Naive thymus-derived CD4-positive, alpha-beta T cell (primary cell): ENCODE results near the gene BCAS3. TPM values are rescaled to one million over a fixed set of nuclear protein-coding genes. Genes with fewer than 3 reads are reported as not detected.

Experiments
- ATAC-seq: fragments of 150-1000 bp; cut with Tn5 transposase; 2 replicates; pipeline ENCODE4 v1.10.0; 2021; ENCODE audit warnings: mild to moderate bottlenecking, moderate library complexity
- CTCF ChIA-PET: fragments of 350-600 bp; sonication (Branson Sonifier 250); formaldehyde crosslinking; loops from one replicate; lab custom pipeline; 2021; ENCODE audit warnings: antibody characterized with exemption; lab: Charles Lee
- POLR2A ChIA-PET: fragments of 350-600 bp; sonication (Branson Sonifier 250); formaldehyde crosslinking; loops from one replicate; lab custom pipeline; 2021; ENCODE audit warnings: antibody characterized with exemption, inconsistent platforms; lab: Charles Lee
- DNase-seq, 9 donors: peaks; one replicate each; pipeline versions ENCODE4 v3.0.0 to v3.0.0-alpha.2; 2020 to 2022; ENCODE audit warnings: mixed read lengths in 1 of 9
- H3K27ac ChIP-seq: one replicate; pipeline ENCODE4 v1.7.0; 2013; ENCODE audit warnings: mild to moderate bottlenecking, low read depth, low read length, moderate library complexity
- H3K27me3 ChIP-seq, 2 donors: one replicate each; pipeline ENCODE4 v1.7.0; 2013; ENCODE audit warnings: low read length in 2 of 2, mild to moderate bottlenecking in 2 of 2, moderate library complexity in 2 of 2; ENCODE audit not compliant: control insufficient read depth in 2 of 2, insufficient read depth in 2 of 2
- H3K36me3 ChIP-seq, 3 experiments: 1 replicate in 2 of 3; 2 replicates in 1 of 3; pipeline ENCODE4 v1.7.0; 2013; ENCODE audit warnings: low read length in 3 of 3, mild to moderate bottlenecking in 3 of 3, moderate library complexity in 1 of 3; ENCODE audit not compliant: insufficient read depth in 3 of 3, control insufficient read depth in 2 of 3
- H3K4me1 ChIP-seq, 2 donors: one replicate each; pipeline ENCODE4 v1.7.0; 2013; ENCODE audit warnings: low read length in 2 of 2, mild to moderate bottlenecking in 2 of 2, moderate library complexity in 1 of 2; ENCODE audit not compliant: control insufficient read depth in 2 of 2, insufficient read depth in 2 of 2
- H3K4me3 ChIP-seq: 2 replicates; pipeline ENCODE4 v1.7.0; 2013; ENCODE audit warnings: mild to moderate bottlenecking, low read length
- H3K9me3 ChIP-seq, 3 experiments: 1 replicate in 2 of 3; 2 replicates in 1 of 3; pipeline ENCODE4 v1.7.0; 2013; ENCODE audit warnings: low read length in 3 of 3; ENCODE audit not compliant: control insufficient read depth in 2 of 3
- H3K27ac Mint-ChIP-seq, 9 donors: one replicate each; pipeline ENCODE4 v1.8.0; 2020 to 2022; ENCODE audit warnings: mixed read lengths in 9 of 9, mild to moderate bottlenecking in 8 of 9, moderate library complexity in 5 of 9, inconsistent platforms in 2 of 9
- H3K27me3 Mint-ChIP-seq, 5 donors: one replicate each; pipeline ENCODE4 v1.8.0; 2021 to 2022; ENCODE audit warnings: mixed read lengths in 5 of 5, mild to moderate bottlenecking in 1 of 5
- H3K36me3 Mint-ChIP-seq, 5 donors: one replicate each; pipeline ENCODE4 v1.8.0; 2020 to 2022; ENCODE audit warnings: mixed read lengths in 5 of 5, mild to moderate bottlenecking in 3 of 5, inconsistent platforms in 1 of 5
- H3K4me1 Mint-ChIP-seq, 7 donors: one replicate each; pipeline ENCODE4 v1.8.0; 2020 to 2022; ENCODE audit warnings: mixed read lengths in 7 of 7, mild to moderate bottlenecking in 3 of 7, inconsistent platforms in 1 of 7
- H3K4me3 Mint-ChIP-seq, 10 donors: one replicate each; pipeline ENCODE4 v1.8.0; 2020 to 2022; ENCODE audit warnings: mild to moderate bottlenecking in 10 of 10, mixed read lengths in 10 of 10, moderate library complexity in 6 of 10, inconsistent platforms in 2 of 10
- H3K9me3 Mint-ChIP-seq, 11 donors: one replicate each; pipeline ENCODE4 v1.8.0; 2020 to 2022; ENCODE audit warnings: mixed read lengths in 11 of 11, mild to moderate bottlenecking in 4 of 11, inconsistent platforms in 1 of 11, moderate library complexity in 1 of 11
- intact Hi-C, 2 donors: fragments of 100-400 bp; cut with micrococcal nuclease; formaldehyde crosslinking; loops; one replicate each; pipeline ENCODE4 v1.15.1; 2023
- polyA plus RNA-seq, 2 donors: library from polyadenylated mRNA; unstranded; fragments of 300-500 nt; fragmentation: Illumina TruSeq; gene quantifications; one replicate each; pipeline ENCODE4 v1.2.3, GENCODE V29; 2021
- total RNA-seq, 6 experiments: library from RNA in 5 of 6; stranded (reverse) in 5 of 6; gene quantifications; 1 replicate in 5 of 6; 2 replicates in 1 of 6; pipeline ENCODE4 v1.2.3 and lab custom pipeline; 2021 to 2026

Gene BCAS3
- total and polyA plus RNA-seq, 7 experiments from 2014 or later = 18.4 to 57.8 (median 37.5) TPM

GRCh38 chr17:61204456-61204855, 526.8 kb downstream of the BCAS3 start:
- Mint-ChIP-seq H3K36me3 (peaks cover 0 to 15% (median 10%) of the 10 kb centered on the region in 5 donors), H3K4me1 (peaks cover 0 to 6% (median 0%) of the 10 kb centered on the region in 7 donors), H3K4me3 (no peak overlapping the region), H3K27me3 (peaks cover 0 to 11% (median 0%) of the 10 kb centered on the region in 5 donors), H3K27ac (no peak overlapping the region), H3K9me3 (no peaks in the 10 kb centered on the region)
- no peaks in the 10 kb centered on the region for H3K36me3 ChIP-seq
- ChIA-PET CTCF (no interaction called here), POLR2A (interaction anchor here (1.4 kb wide), 1 partner anchor 15 kb away, joined by 5 read pairs; no protein-coding TSS in a partner anchor)
- no peaks in the 10 kb centered on the region for H3K4me1 ChIP-seq
- intact Hi-C loops = no loop called here
- no peaks in the 10 kb centered on the region for H3K27me3 ChIP-seq
- no peak for DNase-seq
- H3K4me3 ChIP-seq = no peak overlapping the region
- no peaks in the 10 kb centered on the region for H3K9me3 ChIP-seq
- H3K27ac ChIP-seq = no peak overlapping the region
- no peak for ATAC-seq

- ChIA-PET POLR2A (interaction anchor here (1.4 kb wide), 1 partner anchor 16 kb away, joined by 5 read pairs; no protein-coding TSS in a partner anchor), CTCF (no interaction called here)
- DNase-seq = no peak
- Histone ChIP-seq H3K4me3 (no peak overlapping the region), H3K27ac (no peak overlapping the region), H3K4me1 (no peaks in the 10 kb centered on the region), H3K27me3 (no peaks in the 10 kb centered on the region), H3K9me3 (no peaks in the 10 kb centered on the region), H3K36me3 (no peaks in the 10 kb centered on the region)
- Mint-ChIP-seq H3K9me3 (no peaks in the 10 kb centered on the region), H3K4me3 (no peak overlapping the region), H3K27me3 (peaks cover 0 to 11% (median 0%) of the 10 kb centered on the region in 5 donors), H3K36me3 (peaks cover 0 to 15% (median 10%) of the 10 kb centered on the region in 5 donors), H3K4me1 (peaks cover 0 to 6% (median 0%) of the 10 kb centered on the region in 7 donors), H3K27ac (no peak overlapping the region)
- intact Hi-C loops = no loop called here
- no peak for ATAC-seq
These were observed 527.8 kb downstream of the BCAS3 start for GRCh38 chr17:61205401-61205800.

GRCh38 chr17:61205931-61206330, 528.3 kb downstream of the BCAS3 start:
- H3K27ac Mint-ChIP-seq = no peak overlapping the region
- DNase-seq (no peak), ATAC-seq (no peak)
- H3K9me3 Mint-ChIP-seq = no peaks in the 10 kb centered on the region
- peaks cover 0 to 15% (median 10%) of the 10 kb centered on the region in 5 donors for H3K36me3 Mint-ChIP-seq
- ChIA-PET POLR2A (no interaction called here), CTCF (no interaction called here)
- Histone ChIP-seq H3K36me3 (no peaks in the 10 kb centered on the region), H3K4me3 (no peak overlapping the region), H3K27me3 (no peaks in the 10 kb centered on the region), H3K27ac (no peak overlapping the region), H3K9me3 (no peaks in the 10 kb centered on the region), H3K4me1 (no peaks in the 10 kb centered on the region)
- peaks cover 0 to 6% (median 0%) of the 10 kb centered on the region in 7 donors for H3K4me1 Mint-ChIP-seq
- no peak overlapping the region for H3K4me3 Mint-ChIP-seq
- intact Hi-C loops = no loop called here
- peaks cover 0 to 11% (median 0%) of the 10 kb centered on the region in 5 donors for H3K27me3 Mint-ChIP-seq

- Histone ChIP-seq H3K4me3 (no peak overlapping the region), H3K36me3 (no peaks in the 10 kb centered on the region), H3K9me3 (no peaks in the 10 kb centered on the region), H3K27ac (no peak overlapping the region), H3K27me3 (no peaks in the 10 kb centered on the region), H3K4me1 (no peaks in the 10 kb centered on the region)
- peaks cover 0 to 6% (median 0%) of the 10 kb centered on the region in 7 donors for H3K4me1 Mint-ChIP-seq
- peaks cover 0 to 14% (median 0%) of the 10 kb centered on the region in 5 donors for H3K27me3 Mint-ChIP-seq
- CTCF ChIA-PET = no interaction called here
- no peak overlapping the region for H3K27ac Mint-ChIP-seq
- ATAC-seq = no peak
- no peak overlapping the region for H3K4me3 Mint-ChIP-seq
- no peaks in the 10 kb centered on the region for H3K9me3 Mint-ChIP-seq
- peaks cover 0 to 10% (median 6%) of the 10 kb centered on the region in 5 donors for H3K36me3 Mint-ChIP-seq
- POLR2A ChIA-PET = no interaction called here
- no peak for DNase-seq
- intact Hi-C loops = no loop called here
These were observed 529.3 kb downstream of the BCAS3 start for GRCh38 chr17:61206922-61207321.

- DNase-seq (no peak), ATAC-seq (no peak)
- Mint-ChIP-seq H3K27ac (no peak overlapping the region), H3K4me3 (no peak overlapping the region), H3K27me3 (peaks cover 0 to 14% (median 0%) of the 10 kb centered on the region in 5 donors), H3K36me3 (peaks cover 0 to 7% (median 2%) of the 10 kb centered on the region in 5 donors), H3K9me3 (no peaks in the 10 kb centered on the region), H3K4me1 (peaks cover 0 to 6% (median 0%) of the 10 kb centered on the region in 7 donors)
- ChIA-PET CTCF (interaction anchor here (0.5 kb wide), 1 partner anchor 632 kb away, joined by 3 read pairs; no protein-coding TSS in a partner anchor), POLR2A (interaction anchor here (0.6 kb wide), 1 partner anchor 529 kb away, joined by 3 read pairs; no protein-coding TSS in a partner anchor)
- Histone ChIP-seq H3K27ac (no peak overlapping the region), H3K4me1 (no peaks in the 10 kb centered on the region), H3K36me3 (no peaks in the 10 kb centered on the region), H3K4me3 (no peak overlapping the region), H3K27me3 (no peaks in the 10 kb centered on the region), H3K9me3 (no peaks in the 10 kb centered on the region)
- intact Hi-C loops = no loop called here
These were observed 530.9 kb downstream of the BCAS3 start for GRCh38 chr17:61208301-61209105.

- ChIA-PET CTCF (no interaction called here), POLR2A (interaction anchor here (0.6 kb wide), 1 partner anchor 529 kb away, joined by 3 read pairs; no protein-coding TSS in a partner anchor)
- H3K36me3 Mint-ChIP-seq = peaks cover 0 to 6% (median 0%) of the 10 kb centered on the region in 5 donors
- H3K4me1 Mint-ChIP-seq = peaks cover 0 to 9% (median 0%) of the 10 kb centered on the region in 7 donors
- DNase-seq (no peak), ATAC-seq (no peak)
- Histone ChIP-seq H3K9me3 (no peaks in the 10 kb centered on the region), H3K27me3 (no peaks in the 10 kb centered on the region), H3K4me3 (no peak overlapping the region), H3K36me3 (no peaks in the 10 kb centered on the region), H3K27ac (no peak overlapping the region), H3K4me1 (no peaks in the 10 kb centered on the region)
- intact Hi-C loops = no loop called here
- H3K9me3 Mint-ChIP-seq = no peaks in the 10 kb centered on the region
- H3K27ac Mint-ChIP-seq = no peak overlapping the region
- H3K27me3 Mint-ChIP-seq = peaks cover 0 to 12% (median 0%) of the 10 kb centered on the region in 5 donors
- H3K4me3 Mint-ChIP-seq = no peak overlapping the region
These were observed 531.4 kb downstream of the BCAS3 start for GRCh38 chr17:61209106-61209439.
